Measurements from ENCODE around the gene SHISA5.

SHISA5 gene

GRCh38 chr3:48423241-48423882, 80.6 kb downstream of the SHISA5 start:
- peaks cover 5% of the 10 kb centered on the region for H3K36me3 ChIP-seq (ENCODE audit: control insufficient read depth, insufficient read depth, low read length)
- peaks cover 43% of the 10 kb centered on the region for H3K4me1 ChIP-seq (ENCODE audit: control insufficient read depth, insufficient read depth, low read length)
- no peaks in the 10 kb centered on the region for H3K27me3 ChIP-seq (ENCODE audit: control insufficient read depth, insufficient read depth, low read length)
- no peak overlapping the region for H3K4me3 ChIP-seq (ENCODE audit: low read length)
- H3K9me3 ChIP-seq (ENCODE audit: control insufficient read depth, low read length), result no peaks in the 10 kb centered on the region
- no peak overlapping the region for H3K9ac ChIP-seq (ENCODE audit: low read length)

GRCh38 chr3:48422681-48423080, 81.3 kb downstream of the SHISA5 start:
- H3K36me3 ChIP-seq (ENCODE audit: control insufficient read depth, insufficient read depth, low read length), result peaks cover 5% of the 10 kb centered on the region
- H3K9me3 ChIP-seq (ENCODE audit: control insufficient read depth, low read length), result no peaks in the 10 kb centered on the region
- H3K4me1 ChIP-seq (ENCODE audit: control insufficient read depth, insufficient read depth, low read length), result peaks cover 36% of the 10 kb centered on the region

GRCh38 chr3:48422272-48422671, 81.7 kb downstream of the SHISA5 start:
- H3K27me3 ChIP-seq (ENCODE audit: control insufficient read depth, insufficient read depth, low read length), result no peaks in the 10 kb centered on the region
- peaks cover 5% of the 10 kb centered on the region for H3K36me3 ChIP-seq (ENCODE audit: control insufficient read depth, insufficient read depth, low read length)
- peaks cover 32% of the 10 kb centered on the region for H3K4me1 ChIP-seq (ENCODE audit: control insufficient read depth, insufficient read depth, low read length)
- no peaks in the 10 kb centered on the region for H3K9me3 ChIP-seq (ENCODE audit: control insufficient read depth, low read length)
- no peak overlapping the region for H3K9ac ChIP-seq (ENCODE audit: low read length)
- H3K4me3 ChIP-seq (ENCODE audit: low read length), result no peak overlapping the region

More at GRCh38 chr3:48422681-48423080, 81.3 kb downstream of the SHISA5 start:
- H3K4me3 ChIP-seq (ENCODE audit: low read length), result no peak overlapping the region
- no peaks in the 10 kb centered on the region for H3K27me3 ChIP-seq (ENCODE audit: control insufficient read depth, insufficient read depth, low read length)
- no peak overlapping the region for H3K9ac ChIP-seq (ENCODE audit: low read length)

GRCh38 chr3:48420561-48420960, 83.4 kb downstream of the SHISA5 start:
- H3K36me3 ChIP-seq (ENCODE audit: control insufficient read depth, insufficient read depth, low read length), result peaks cover 13% of the 10 kb centered on the region
- H3K4me3 ChIP-seq (ENCODE audit: low read length), result no peak overlapping the region
- H3K9me3 ChIP-seq (ENCODE audit: control insufficient read depth, low read length), result no peaks in the 10 kb centered on the region
- H3K27me3 ChIP-seq (ENCODE audit: control insufficient read depth, insufficient read depth, low read length), result no peaks in the 10 kb centered on the region
- peaks cover 17% of the 10 kb centered on the region for H3K4me1 ChIP-seq (ENCODE audit: control insufficient read depth, insufficient read depth, low read length)
- no peak overlapping the region for H3K9ac ChIP-seq (ENCODE audit: low read length)

- Histone ChIP-seq H3K9me3 (ENCODE audit: control insufficient read depth, low read length) (no peaks in the 10 kb centered on the region), H3K9ac (ENCODE audit: low read length) (no peak overlapping the region), H3K4me3 (ENCODE audit: low read length) (no peak overlapping the region), H3K4me1 (ENCODE audit: control insufficient read depth, insufficient read depth, low read length) (peaks cover 11% of the 10 kb centered on the region), H3K36me3 (ENCODE audit: control insufficient read depth, insufficient read depth, low read length) (peaks cover 22% of the 10 kb centered on the region), H3K27me3 (ENCODE audit: control insufficient read depth, insufficient read depth, low read length) (no peaks in the 10 kb centered on the region)
Observed at GRCh38 chr3:48419597-48419996, 84.4 kb downstream of the SHISA5 start.

GRCh38 chr3:48419149-48419548, 84.8 kb downstream of the SHISA5 start:
- Histone ChIP-seq H3K27me3 (ENCODE audit: control insufficient read depth, insufficient read depth, low read length) (no peaks in the 10 kb centered on the region), H3K4me1 (ENCODE audit: control insufficient read depth, insufficient read depth, low read length) (peaks cover 11% of the 10 kb centered on the region), H3K9me3 (ENCODE audit: control insufficient read depth, low read length) (no peaks in the 10 kb centered on the region), H3K36me3 (ENCODE audit: control insufficient read depth, insufficient read depth, low read length) (peaks cover 25% of the 10 kb centered on the region), H3K9ac (ENCODE audit: low read length) (no peak overlapping the region), H3K4me3 (ENCODE audit: low read length) (no peak overlapping the region)

GRCh38 chr3:48418651-48419050, 85.3 kb downstream of the SHISA5 start:
- no peaks in the 10 kb centered on the region for H3K27me3 ChIP-seq (ENCODE audit: control insufficient read depth, insufficient read depth, low read length)
- no peak overlapping the region for H3K9ac ChIP-seq (ENCODE audit: low read length)
- H3K4me1 ChIP-seq (ENCODE audit: control insufficient read depth, insufficient read depth, low read length), result peaks cover 11% of the 10 kb centered on the region
- H3K9me3 ChIP-seq (ENCODE audit: control insufficient read depth, low read length), result no peaks in the 10 kb centered on the region
- H3K4me3 ChIP-seq (ENCODE audit: low read length), result no peak overlapping the region
- H3K36me3 ChIP-seq (ENCODE audit: control insufficient read depth, insufficient read depth, low read length), result peaks cover 25% of the 10 kb centered on the region

- Histone ChIP-seq H3K4me1 (ENCODE audit: control insufficient read depth, insufficient read depth, low read length) (peaks cover 10% of the 10 kb centered on the region), H3K36me3 (ENCODE audit: control insufficient read depth, insufficient read depth, low read length) (peaks cover 25% of the 10 kb centered on the region), H3K9me3 (ENCODE audit: control insufficient read depth, low read length) (no peaks in the 10 kb centered on the region), H3K27me3 (ENCODE audit: control insufficient read depth, insufficient read depth, low read length) (no peaks in the 10 kb centered on the region), H3K9ac (ENCODE audit: low read length) (no peak overlapping the region), H3K4me3 (ENCODE audit: low read length) (no peak overlapping the region)
Observed at GRCh38 chr3:48418140-48418539, 85.8 kb downstream of the SHISA5 start.
